AG09309 (cell line): ENCODE data around the gene UGT2A3.
"Not testable (repeated sequence)": the region's sequence is repeated elsewhere in the genome, so short reads cannot be mapped to it uniquely, and the experiment has no call there.

Experiments
- DNase-seq: peaks from one replicate; pipeline ENCODE4 v3.0.0-alpha.2; 2010; ENCODE audit warnings: low read depth
- H3K4me3 ChIP-seq: 2 replicates; pipeline ENCODE4 v1.5.1; 2011; ENCODE audit warnings: mild to moderate bottlenecking, low read depth, low read length, moderate library complexity; ENCODE audit not compliant: control insufficient read depth
- TF ChIP-seq, protein P1 (sequence below): IDR thresholded peaks from 2 replicates; pipeline ENCODE4 v1.5.1; 2011; ENCODE audit warnings: mild to moderate bottlenecking, low read depth, low read length, inconsistent platforms; ENCODE audit not compliant: insufficient read depth, control insufficient read depth; ENCODE audit errors: missing control alignments

Gene UGT2A3

DNA sequence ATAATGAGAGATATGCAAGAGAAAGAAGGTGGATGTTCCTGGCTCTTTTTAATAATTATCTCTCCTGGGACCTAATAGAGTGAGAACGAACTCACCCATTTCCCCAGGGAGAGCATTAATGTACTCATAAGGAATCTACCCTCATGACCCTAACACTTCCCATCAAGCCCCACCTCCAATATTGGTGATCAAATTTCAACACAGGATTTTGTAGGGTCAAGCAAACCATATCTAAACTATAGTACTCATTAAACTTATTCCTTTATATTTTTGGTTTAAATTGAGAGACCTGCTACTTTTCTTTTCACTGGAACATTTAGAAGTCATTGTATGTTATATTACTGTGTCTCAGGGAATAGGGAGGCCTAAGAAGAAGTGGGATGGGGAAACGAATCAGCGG, 2.6 kb downstream of the UGT2A3 start:
- H3K4me3 ChIP-seq, result no peak overlapping the region
- no peak for DNase-seq
- TF ChIP-seq, protein P1, sequence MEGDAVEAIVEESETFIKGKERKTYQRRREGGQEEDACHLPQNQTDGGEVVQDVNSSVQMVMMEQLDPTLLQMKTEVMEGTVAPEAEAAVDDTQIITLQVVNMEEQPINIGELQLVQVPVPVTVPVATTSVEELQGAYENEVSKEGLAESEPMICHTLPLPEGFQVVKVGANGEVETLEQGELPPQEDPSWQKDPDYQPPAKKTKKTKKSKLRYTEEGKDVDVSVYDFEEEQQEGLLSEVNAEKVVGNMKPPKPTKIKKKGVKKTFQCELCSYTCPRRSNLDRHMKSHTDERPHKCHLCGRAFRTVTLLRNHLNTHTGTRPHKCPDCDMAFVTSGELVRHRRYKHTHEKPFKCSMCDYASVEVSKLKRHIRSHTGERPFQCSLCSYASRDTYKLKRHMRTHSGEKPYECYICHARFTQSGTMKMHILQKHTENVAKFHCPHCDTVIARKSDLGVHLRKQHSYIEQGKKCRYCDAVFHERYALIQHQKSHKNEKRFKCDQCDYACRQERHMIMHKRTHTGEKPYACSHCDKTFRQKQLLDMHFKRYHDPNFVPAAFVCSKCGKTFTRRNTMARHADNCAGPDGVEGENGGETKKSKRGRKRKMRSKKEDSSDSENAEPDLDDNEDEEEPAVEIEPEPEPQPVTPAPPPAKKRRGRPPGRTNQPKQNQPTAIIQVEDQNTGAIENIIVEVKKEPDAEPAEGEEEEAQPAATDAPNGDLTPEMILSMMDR, result no peak

DNA sequence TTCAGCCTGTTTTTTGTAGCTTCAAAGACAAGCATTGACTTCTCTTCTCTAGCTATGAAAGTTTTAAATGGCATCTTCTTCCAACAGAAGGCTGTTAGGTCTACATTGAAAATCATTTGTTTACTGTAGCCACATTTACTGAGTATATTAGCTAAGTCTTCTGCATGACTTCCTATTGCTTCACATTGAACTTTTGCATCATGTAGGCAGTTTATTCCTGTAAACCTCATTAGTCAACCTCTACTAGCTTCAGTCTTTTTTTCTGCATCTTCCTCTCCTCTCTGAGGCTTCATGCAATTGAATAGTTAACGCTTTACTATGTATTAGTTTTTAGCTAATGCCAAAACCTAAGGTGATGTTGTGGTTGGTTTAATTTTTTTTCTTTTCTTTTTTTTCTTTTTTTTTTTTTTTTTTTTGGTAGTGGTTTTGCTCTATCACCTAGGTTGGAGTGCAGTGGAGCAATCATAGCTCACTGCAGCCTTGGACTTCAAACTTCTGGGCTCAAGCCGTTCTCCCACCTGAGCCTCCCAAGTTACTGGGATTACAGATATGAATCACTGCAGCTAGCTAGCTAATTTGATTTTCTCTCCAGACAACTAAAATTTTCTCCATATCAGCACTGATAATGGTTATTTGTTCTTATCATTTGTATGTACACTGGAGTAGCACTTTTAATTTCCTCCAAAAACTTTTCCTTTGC, 3.4 kb downstream of the UGT2A3 start:
- DNase-seq, result no peak
- H3K4me3 ChIP-seq, result no peak overlapping the region
- TF ChIP-seq, protein P1, result no peak

DNA sequence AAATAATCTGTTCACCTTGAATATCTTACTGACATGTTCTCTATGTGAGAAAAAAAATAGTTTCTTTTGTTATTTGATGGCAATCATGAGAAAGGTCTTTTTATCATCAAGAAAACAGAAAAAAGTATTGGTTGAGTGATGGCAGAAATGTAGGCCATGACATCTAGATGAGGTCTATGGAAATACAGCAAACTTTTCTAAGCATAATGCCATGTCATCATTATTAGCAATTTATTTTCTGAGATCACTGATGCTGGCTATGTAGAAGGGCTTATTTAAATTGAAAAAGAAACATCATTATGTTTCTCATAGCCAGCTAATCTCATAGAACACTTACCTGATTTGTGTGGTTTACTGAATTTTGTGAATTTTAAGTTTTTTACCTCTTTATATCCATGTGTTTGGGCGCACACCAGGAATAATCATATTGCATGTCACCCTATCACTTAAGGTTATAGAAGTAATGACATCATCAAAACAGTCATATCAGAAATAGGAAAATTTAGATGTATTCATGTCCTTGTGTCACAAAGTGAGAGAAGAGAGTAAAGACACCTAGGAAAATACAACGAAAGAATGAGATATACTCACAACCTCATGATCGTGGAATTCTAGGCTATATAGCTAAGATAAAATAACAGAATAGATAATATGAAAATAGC, 22.4 kb downstream of the UGT2A3 start:
- no peak overlapping the region for H3K4me3 ChIP-seq
- DNase-seq, result no peak
- TF ChIP-seq, protein P1, result no peak

DNA sequence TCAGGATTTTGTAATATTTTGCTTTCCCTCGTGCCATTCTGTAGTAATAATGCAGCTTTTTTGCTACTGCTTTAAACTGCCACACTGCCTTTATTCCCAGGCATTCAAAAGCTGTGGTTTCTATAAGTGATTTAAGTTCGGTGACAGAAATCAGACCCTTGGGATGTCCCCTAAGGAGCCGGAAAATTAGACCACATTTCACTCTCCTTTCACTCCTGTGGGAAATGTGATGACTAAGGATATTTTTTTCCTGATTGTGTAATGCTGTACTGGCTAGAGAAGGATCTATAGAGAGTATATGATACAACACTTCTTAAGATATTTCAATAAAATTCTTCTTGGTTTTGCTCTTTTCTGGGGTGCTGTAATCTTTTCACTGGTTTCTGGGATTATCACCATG, 24.4 kb downstream of the UGT2A3 start:
- H3K4me3 ChIP-seq, result no peak overlapping the region
- DNase-seq, result no peak
- TF ChIP-seq, protein P1, result no peak

DNA sequence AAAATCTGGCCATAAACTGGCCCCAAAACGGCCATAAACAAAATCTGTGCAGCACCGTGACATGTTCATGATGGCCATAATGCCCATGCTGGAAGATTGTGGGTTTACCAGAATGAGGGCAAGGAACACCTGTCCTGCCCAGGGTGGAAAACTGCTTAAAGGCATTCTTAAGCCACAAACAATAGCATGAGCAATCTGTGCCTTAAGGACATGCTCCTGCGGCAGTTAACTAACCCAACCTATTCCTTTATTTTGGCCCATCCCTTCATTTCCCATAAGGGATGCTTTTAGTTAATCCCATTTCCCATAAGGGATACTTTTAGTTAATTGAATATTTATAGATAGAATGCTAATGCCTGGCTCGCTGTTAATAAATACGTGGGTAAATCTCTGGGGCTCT, 29.4 kb downstream of the UGT2A3 start:
- not testable (repeated sequence) for H3K4me3 ChIP-seq, DNase-seq

DNA sequence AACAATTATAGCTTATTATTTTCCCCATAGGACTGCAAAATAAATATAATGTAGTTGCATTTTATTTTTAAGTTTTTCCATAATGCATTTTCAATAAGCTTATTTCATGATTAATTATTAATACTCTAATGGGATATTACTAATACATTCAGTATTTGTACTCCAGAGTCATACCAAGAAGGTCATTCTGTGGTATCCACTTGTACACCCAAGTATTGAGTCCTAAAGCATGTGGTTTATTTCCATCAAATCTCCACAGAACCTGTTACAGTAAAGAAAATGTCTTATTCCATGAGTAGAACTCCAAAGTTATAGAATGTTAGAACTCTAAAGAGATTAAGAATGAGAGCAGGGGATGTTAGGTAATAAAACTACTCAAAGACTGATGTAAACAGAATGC, 30.6 kb downstream of the UGT2A3 start:
- TF ChIP-seq, protein P1, result no peak
- no peak overlapping the region for H3K4me3 ChIP-seq
- no peak for DNase-seq

DNA sequence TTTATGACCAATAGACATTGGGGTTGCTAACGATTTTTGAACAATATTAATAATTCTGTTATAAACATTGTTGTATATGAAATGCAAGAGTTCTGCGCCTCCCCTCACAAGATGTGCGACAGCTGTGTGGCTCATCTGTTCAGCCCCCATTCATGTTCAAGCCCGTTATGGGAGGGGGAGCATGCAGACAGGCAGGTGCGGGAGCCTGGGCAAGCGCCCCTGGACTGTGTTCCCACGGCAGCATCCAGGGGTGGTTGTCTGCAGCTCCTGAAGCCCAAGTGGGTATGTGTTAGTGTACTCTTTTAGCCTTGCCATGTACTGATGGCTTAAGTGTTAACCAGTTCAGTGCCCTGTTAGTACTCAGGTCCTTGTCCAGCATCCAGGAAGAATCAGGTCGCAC, 34.6 kb downstream of the UGT2A3 start:
- DNase-seq, result no peak
- no peak overlapping the region for H3K4me3 ChIP-seq
- TF ChIP-seq, protein P1, result no peak
